T-helper 17 cell (primary cell): ENCODE data around the gene ZNF157. TPM values are rescaled to one million over a fixed set of nuclear protein-coding genes. Genes with fewer than 3 reads are reported as not detected.

ENCODE experiments used
- ATAC-seq: fragments of 150-1000 bp; cut with Tn5 transposase; 2 replicates; pipeline ENCODE4 v1.10.0; 2021; ENCODE audit warnings: mild to moderate bottlenecking, moderate library complexity
- DNase-seq, 3 donors: peaks; one replicate each; pipeline versions ENCODE4 v3.0.0 to v3.0.0-alpha.2; 2020 to 2021
- H3K9me3 ChIP-seq: one replicate; pipeline ENCODE4 v1.7.0; 2013; ENCODE audit warnings: low read length, mild to moderate bottlenecking; ENCODE audit not compliant: control insufficient read depth, poor library complexity, severe bottlenecking
- H3K27ac Mint-ChIP-seq: one replicate; pipeline ENCODE4 v1.8.0; 2022; ENCODE audit warnings: mild to moderate bottlenecking, moderate library complexity, mixed read lengths
- H3K27me3 Mint-ChIP-seq: one replicate; pipeline ENCODE4 v1.8.0; 2022; ENCODE audit warnings: mixed read lengths
- H3K36me3 Mint-ChIP-seq: one replicate; pipeline ENCODE4 v1.8.0; 2022; ENCODE audit warnings: low read depth, mixed read lengths
- H3K4me1 Mint-ChIP-seq: one replicate; pipeline ENCODE4 v1.8.0; 2022; ENCODE audit warnings: mild to moderate bottlenecking, mixed read lengths
- H3K4me3 Mint-ChIP-seq: one replicate; pipeline ENCODE4 v1.8.0; 2022; ENCODE audit warnings: mild to moderate bottlenecking, moderate library complexity, mixed read lengths
- total RNA-seq, 4 donors: library from RNA in 2 of 4; stranded (reverse) in 2 of 4; gene quantifications; one replicate each; pipeline ENCODE4 v1.2.3 and lab custom pipeline; 2022 to 2026

Gene ZNF157
- total RNA-seq, 2 donors from 2014 or later = 0.47 to 0.55 TPM

DNA sequence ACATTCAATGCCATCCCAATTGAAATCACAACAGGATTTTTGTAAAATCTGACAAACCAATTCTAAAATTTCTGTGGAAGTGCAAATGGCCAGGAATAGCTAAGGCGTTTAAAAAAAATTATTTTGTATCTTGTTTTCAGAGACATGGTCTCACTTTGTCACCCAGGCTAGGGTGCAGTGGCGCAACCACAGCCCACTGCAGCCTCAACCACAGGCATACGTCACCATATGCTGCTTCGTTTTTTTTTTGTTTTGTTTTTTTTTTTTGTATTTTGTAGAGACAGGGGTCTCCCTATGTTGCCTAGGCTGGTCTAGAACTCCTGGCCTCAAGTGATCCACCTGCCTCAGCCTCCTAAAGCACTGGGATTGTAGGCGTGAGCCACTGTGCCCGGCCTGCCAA lies 88.2 kb downstream of the ZNF157 start:
- no peak overlapping the region for H3K27ac Mint-ChIP-seq
- H3K4me3 Mint-ChIP-seq = no peak overlapping the region
- no peak for DNase-seq
- H3K27me3 Mint-ChIP-seq = no peaks in the 10 kb centered on the region
- no peaks in the 10 kb centered on the region for H3K4me1 Mint-ChIP-seq
- ATAC-seq = no peak
- H3K36me3 Mint-ChIP-seq = peaks cover 19% of the 10 kb centered on the region
- H3K9me3 ChIP-seq = no peaks in the 10 kb centered on the region

DNA sequence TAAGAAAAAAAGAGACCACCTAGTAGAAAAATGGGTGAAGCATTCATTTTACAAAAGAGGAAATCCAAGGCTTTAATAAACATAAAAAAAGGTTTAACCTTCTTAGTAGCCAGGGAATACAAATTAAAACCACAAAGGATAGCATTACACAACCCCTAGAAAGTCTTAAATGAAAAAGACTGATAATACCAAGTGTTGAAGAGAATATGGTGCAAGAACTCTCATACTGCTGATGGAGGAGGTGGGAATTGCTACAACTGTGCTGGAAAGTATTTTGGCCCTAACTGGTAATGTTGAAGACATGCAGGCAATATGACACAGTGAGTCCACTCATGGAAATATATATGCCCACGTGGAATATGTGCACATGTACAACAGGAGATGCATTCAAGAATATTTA lies 90.2 kb downstream of the ZNF157 start:
- H3K4me1 Mint-ChIP-seq = no peaks in the 10 kb centered on the region
- DNase-seq (no peak), ATAC-seq (no peak)
- no peaks in the 10 kb centered on the region for H3K9me3 ChIP-seq
- H3K36me3 Mint-ChIP-seq = peaks cover 12% of the 10 kb centered on the region
- H3K4me3 Mint-ChIP-seq = no peak overlapping the region
- H3K27ac Mint-ChIP-seq = no peak overlapping the region
- no peaks in the 10 kb centered on the region for H3K27me3 Mint-ChIP-seq

Other genes starting within 250 kb of the ZNF157 start
- 10 to 100 TPM; 55.4 to 55.6 TPM for gene NDUFB11, start 225.9 kb upstream of the ZNF157 start, total RNA-seq
- gene RBM10, start 225.4 kb upstream of the ZNF157 start, total RNA-seq = 10 to 100 TPM; 33.0 to 36.5 TPM
- gene UBA1, start 176.7 kb upstream of the ZNF157 start, total RNA-seq = 100 to 1,000 TPM; 109 to 112 TPM
- gene CDK16, start 151.9 kb upstream of the ZNF157 start, total RNA-seq = 100 to 1,000 TPM; 123 to 145 TPM
- gene USP11, start 137.6 kb upstream of the ZNF157 start, total RNA-seq = 10 to 100 TPM; 42.0 to 42.9 TPM
- 1 to 10 TPM; 8.4 to 8.6 TPM for gene ZNF41, start 112.6 kb downstream of the ZNF157 start, total RNA-seq
- 100 to 1,000 TPM; 132 to 140 TPM for gene ARAF, start 190.6 kb downstream of the ZNF157 start, total RNA-seq
- 100 to 1,000 TPM in 1 of 2 donors, 10 to 100 TPM in 1; 94.5 to 143 TPM for gene TIMP1, start 211.9 kb downstream of the ZNF157 start, total RNA-seq
- 1 to 10 TPM in 1 of 2 donors, under 1 TPM in 1; 0.52 to 1.1 TPM for gene SYN1, start 249.3 kb downstream of the ZNF157 start, total RNA-seq